Measurements from ENCODE around the gene C1QTNF8.

DNA sequence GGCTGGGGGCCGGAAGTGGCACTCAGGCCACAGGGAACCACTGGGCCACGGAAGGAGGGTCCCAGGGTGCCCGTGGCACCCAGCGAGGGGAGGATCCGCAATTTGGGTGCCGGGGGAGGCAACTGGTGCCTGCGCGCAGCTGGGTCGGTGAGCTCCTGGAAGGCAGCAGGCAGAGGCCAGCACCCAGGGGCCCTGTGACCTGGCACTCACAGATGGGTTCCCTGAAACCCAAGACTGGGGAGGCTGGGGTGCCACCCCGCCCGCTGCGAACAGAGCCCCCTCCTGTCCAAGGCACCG is 22.8 kb downstream of the C1QTNF8 start:
- TF ChIP-seq, protein P1, sequence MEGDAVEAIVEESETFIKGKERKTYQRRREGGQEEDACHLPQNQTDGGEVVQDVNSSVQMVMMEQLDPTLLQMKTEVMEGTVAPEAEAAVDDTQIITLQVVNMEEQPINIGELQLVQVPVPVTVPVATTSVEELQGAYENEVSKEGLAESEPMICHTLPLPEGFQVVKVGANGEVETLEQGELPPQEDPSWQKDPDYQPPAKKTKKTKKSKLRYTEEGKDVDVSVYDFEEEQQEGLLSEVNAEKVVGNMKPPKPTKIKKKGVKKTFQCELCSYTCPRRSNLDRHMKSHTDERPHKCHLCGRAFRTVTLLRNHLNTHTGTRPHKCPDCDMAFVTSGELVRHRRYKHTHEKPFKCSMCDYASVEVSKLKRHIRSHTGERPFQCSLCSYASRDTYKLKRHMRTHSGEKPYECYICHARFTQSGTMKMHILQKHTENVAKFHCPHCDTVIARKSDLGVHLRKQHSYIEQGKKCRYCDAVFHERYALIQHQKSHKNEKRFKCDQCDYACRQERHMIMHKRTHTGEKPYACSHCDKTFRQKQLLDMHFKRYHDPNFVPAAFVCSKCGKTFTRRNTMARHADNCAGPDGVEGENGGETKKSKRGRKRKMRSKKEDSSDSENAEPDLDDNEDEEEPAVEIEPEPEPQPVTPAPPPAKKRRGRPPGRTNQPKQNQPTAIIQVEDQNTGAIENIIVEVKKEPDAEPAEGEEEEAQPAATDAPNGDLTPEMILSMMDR (IDR thresholded peaks at IDR 0.05), result no peak
- TF ChIP-seq EZH2phosphoT487 (IDR thresholded peaks at IDR 0.05) (no peak), EZH2 (IDR thresholded peaks at IDR 0.05) (no peak)

All from neural progenitor cell (in vitro differentiated cells).